AG04450 (cell line): ENCODE results near the gene BSND. TPM values are rescaled to one million over a fixed set of nuclear protein-coding genes. Genes with fewer than 3 reads are reported as not detected.

Source experiments
- CTCF ChIA-PET: fragments of 300-600, 350-600 bp; formaldehyde crosslinking; extraction: SDS; loops from one replicate; lab custom pipeline; 2022; ENCODE audit warnings: antibody characterized with exemption, inconsistent platforms; lab: Charles Lee
- POLR2A ChIA-PET: fragments of 350-600 bp; formaldehyde crosslinking; extraction: SDS; loops from one replicate; lab custom pipeline; 2021; ENCODE audit warnings: antibody characterized with exemption, inconsistent platforms; lab: Yijun Ruan, JAX
- DNase-seq: peaks from one replicate; pipeline ENCODE4 v3.0.0-alpha.2; 2011; ENCODE audit warnings: low read depth, low spot score
- H3K27ac ChIP-seq: one replicate; pipeline ENCODE4 v1.5.1; 2012; ENCODE audit warnings: low read depth, low read length, control low read depth
- H3K27me3 ChIP-seq: one replicate; pipeline ENCODE4 v1.6.0; 2012; ENCODE audit warnings: low read length; ENCODE audit not compliant: control insufficient read depth, insufficient read depth
- H3K4me3 ChIP-seq: 2 replicates; pipeline ENCODE4 v1.5.1; 2011; ENCODE audit warnings: mild to moderate bottlenecking, low read depth, low read length, control low read depth
- H3K9me3 ChIP-seq: 2 replicates; pipeline ENCODE4 v1.5.1; 2012; ENCODE audit warnings: low read length; ENCODE audit not compliant: control insufficient read depth, insufficient read depth
- polyA plus RNA-seq: library from polyadenylated mRNA; depleted of rRNA; stranded (reverse); fragments of >200 nt; gene quantifications from 2 replicates; pipeline ENCODE4 v1.2.3, GENCODE V29; 2011
- TF ChIP-seq, protein P1 (sequence below): IDR thresholded peaks from 2 replicates; pipeline ENCODE4 v1.5.1; 2011; ENCODE audit warnings: low read depth, low read length, control low read depth, inconsistent platforms

The BSND gene
- polyA plus RNA-seq, 1 experiment, result not detected

DNA sequence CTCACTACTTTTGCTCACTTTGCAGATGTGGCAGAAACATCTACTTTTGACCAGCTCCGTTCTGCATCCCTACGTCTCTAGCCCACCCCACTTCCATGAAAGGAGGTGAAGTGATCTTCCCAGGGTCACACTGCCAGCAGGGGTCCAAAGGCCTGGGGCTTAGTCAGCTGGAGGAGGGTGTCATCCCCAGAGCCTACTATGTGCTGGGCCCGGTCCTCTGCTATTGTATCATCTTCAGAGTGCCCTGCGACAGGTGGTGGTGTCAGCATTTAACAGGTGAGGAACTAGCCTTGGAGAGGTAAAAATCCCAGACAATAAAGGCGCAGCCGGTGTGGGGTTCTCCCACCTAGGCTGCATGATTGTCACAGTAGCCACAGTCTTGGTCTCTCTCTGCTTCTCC is 5.6 kb upstream of the BSND start:
- Histone ChIP-seq H3K9me3 (no peaks in the 10 kb centered on the region; the same call in 1 of the 2 replicates), H3K27me3 (peaks cover 46% of the 10 kb centered on the region), H3K27ac (no peak overlapping the region), H3K4me3 (no peak overlapping the region)
- POLR2A ChIA-PET, result no interaction called here
- DNase-seq, result no peak
- CTCF ChIA-PET, result interaction anchor here (1.1 to 1.7 kb wide), 2 partner anchors 42 to 48 kb away, joined by 4 to 11 read pairs; no protein-coding TSS in a partner anchor
- TF ChIP-seq, protein P1, sequence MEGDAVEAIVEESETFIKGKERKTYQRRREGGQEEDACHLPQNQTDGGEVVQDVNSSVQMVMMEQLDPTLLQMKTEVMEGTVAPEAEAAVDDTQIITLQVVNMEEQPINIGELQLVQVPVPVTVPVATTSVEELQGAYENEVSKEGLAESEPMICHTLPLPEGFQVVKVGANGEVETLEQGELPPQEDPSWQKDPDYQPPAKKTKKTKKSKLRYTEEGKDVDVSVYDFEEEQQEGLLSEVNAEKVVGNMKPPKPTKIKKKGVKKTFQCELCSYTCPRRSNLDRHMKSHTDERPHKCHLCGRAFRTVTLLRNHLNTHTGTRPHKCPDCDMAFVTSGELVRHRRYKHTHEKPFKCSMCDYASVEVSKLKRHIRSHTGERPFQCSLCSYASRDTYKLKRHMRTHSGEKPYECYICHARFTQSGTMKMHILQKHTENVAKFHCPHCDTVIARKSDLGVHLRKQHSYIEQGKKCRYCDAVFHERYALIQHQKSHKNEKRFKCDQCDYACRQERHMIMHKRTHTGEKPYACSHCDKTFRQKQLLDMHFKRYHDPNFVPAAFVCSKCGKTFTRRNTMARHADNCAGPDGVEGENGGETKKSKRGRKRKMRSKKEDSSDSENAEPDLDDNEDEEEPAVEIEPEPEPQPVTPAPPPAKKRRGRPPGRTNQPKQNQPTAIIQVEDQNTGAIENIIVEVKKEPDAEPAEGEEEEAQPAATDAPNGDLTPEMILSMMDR, result no peak

DNA sequence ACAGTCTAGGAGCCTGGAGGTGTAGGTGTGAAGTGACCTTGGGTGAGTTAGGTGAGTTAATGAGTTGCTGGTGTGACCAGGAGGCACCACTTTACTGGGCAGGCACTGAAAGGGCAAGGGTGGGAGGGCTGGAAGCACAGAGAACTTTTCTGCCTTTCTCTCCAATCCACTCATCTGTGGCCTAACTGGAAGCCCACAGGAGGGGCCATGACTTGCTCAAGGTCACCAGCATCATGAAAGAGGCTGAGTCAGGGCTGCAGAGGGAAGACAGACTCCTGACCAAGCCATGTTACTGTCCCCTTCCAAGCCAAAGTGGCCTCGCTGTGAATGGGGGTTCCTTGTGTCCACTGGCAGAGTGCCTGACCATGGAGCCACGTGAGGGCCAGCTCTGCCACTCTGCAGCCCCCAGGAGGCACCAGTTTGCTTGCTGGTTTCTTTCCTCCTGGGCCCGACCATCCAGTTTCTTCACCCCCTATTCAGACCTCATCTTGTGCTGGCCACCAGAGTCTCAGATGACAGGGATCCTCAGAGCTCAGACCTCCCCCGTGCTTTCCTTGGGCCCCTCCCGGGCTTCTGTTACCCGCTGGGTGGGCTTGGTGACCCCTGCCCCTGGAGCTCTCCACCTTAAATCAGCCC is 4.3 kb upstream of the BSND start:
- no peak overlapping the region for H3K27ac ChIP-seq
- ChIA-PET CTCF (interaction anchor here (5.0 kb wide), 1 partner anchor 46 kb away, joined by 223 read pairs; no protein-coding TSS in a partner anchor), POLR2A (no interaction called here)
- TF ChIP-seq, protein P1, result no peak
- no peak for DNase-seq
- H3K4me3 ChIP-seq, result no peak overlapping the region
- H3K27me3 ChIP-seq, result peaks cover 55% of the 10 kb centered on the region
- no peaks in the 10 kb centered on the region; the same call in 1 of the 2 replicates for H3K9me3 ChIP-seq

DNA sequence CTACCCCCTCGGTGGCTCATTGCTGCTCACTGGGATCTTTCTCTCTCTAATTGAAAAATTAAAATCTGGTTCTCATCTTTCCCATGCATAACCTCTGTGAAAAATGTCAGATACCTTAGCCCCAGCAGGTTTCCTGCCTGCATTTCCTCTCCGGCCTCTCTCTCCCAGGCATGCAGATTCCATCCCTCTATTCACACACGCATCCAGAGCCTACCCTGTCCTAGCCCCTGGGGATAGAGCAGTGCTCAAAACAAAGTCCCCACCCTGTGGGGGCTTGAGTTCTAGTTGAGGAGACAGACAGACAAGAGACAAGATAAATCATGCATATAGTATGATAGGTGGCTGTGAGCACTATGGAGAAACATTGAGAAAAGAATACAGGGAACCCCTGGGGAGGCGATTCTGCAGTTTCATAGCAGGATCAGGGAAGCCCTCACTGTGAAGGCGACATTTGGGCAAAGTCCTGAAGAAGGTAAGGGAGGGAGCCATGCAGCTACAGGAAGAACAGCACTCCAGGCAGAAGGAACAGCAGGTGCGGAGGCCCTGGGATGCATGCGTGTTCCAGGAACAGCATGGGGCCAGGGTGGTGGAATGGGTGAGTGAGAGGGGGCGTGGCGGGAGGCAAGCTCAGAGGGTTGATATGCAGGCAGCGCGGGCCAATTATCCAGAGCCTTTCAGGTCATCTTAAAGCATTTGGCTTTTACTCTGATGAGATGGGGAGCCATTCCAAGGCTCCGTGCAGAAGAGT is 3.5 kb upstream of the BSND start:
- ChIA-PET POLR2A (no interaction called here), CTCF (interaction anchor here (1.6 to 5.0 kb wide), 5 partner anchors 20 to 47 kb away, joined by 3 to 223 read pairs (median 12); no protein-coding TSS in a partner anchor)
- no peak overlapping the region for H3K27ac ChIP-seq
- H3K9me3 ChIP-seq, result no peaks in the 10 kb centered on the region; the same call in 1 of the 2 replicates
- no peak overlapping the region for H3K4me3 ChIP-seq
- H3K27me3 ChIP-seq, result peaks cover 57% of the 10 kb centered on the region
- DNase-seq, result no peak
- TF ChIP-seq, protein P1, result no peak

DNA sequence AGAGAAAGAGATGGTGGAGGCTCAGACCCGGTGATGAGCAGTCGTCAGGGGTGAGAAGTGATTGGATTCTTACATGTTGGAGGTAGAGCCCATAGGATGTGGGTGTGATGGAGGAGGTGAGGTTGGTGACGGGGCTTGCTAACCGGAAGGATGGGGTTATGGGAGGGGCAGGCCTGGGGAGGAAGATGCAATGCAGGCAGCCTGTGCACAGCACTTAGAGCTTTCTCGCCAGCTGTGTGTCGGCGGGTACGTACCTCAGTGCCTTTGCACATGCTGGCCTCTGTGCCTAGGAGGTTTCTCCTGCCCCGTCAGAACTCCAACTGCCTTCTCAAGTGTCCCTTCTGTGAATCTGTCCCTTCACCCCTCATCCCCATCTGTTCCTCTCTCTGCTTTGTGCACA is 2.9 kb upstream of the BSND start:
- CTCF ChIA-PET, result interaction anchor here (0.7 to 5.0 kb wide), 17 partner anchors 8 to 271 kb away, joined by 3 to 223 read pairs (median 9); no protein-coding TSS in a partner anchor
- TF ChIP-seq, protein P1, result no peak
- Histone ChIP-seq H3K9me3 (no peaks in the 10 kb centered on the region; the same call in 1 of the 2 replicates), H3K27ac (no peak overlapping the region), H3K4me3 (no peak overlapping the region), H3K27me3 (peaks cover 57% of the 10 kb centered on the region)
- POLR2A ChIA-PET, result interaction anchor here (1.3 kb wide), 1 partner anchor 50 kb away, joined by 3 read pairs; no protein-coding TSS in a partner anchor
- no peak for DNase-seq
